GM12878 (cell line): ENCODE measurements around the gene KLRD1. TPM values are rescaled to one million over a fixed set of nuclear protein-coding genes. Genes with fewer than 3 reads are reported as not detected.

Source experiments
- ATAC-seq: fragments of 200-7000 bp; cut with Tn5 transposase; 3 replicates; pipeline ENCODE4 v1.9.1; 2020; ENCODE audit warnings: mild to moderate bottlenecking, moderate library complexity
- BruUV-seq: library from RNA; stranded (reverse); fragments of 400-500 nt; replicated peaks from 2 replicates; lab custom pipeline; 2021; lab: Mats Ljungman, UMichigan
- CTCF ChIA-PET: fragments of 300-600 bp; sonication (Branson Sonifier 250); formaldehyde crosslinking; extraction: SDS; loops from one replicate; lab custom pipeline; 2021; ENCODE audit warnings: inconsistent platforms; lab: Yijun Ruan, JAX
- POLR2A ChIA-PET: fragments of 350-600 bp; formaldehyde crosslinking; extraction: SDS; loops from one replicate; lab custom pipeline; 2021; ENCODE audit warnings: inconsistent platforms; lab: Charles Lee
- RAD21 ChIA-PET: fragments of 300-600 bp; sonication (Branson Sonifier 250); formaldehyde crosslinking; loops from one replicate; lab custom pipeline; 2023; ENCODE audit warnings: antibody characterized with exemption; ENCODE audit not compliant: unreplicated experiment; lab: Charles Lee
- SMC1A ChIA-PET: fragments of 300-600 bp; sonication (Branson Sonifier 250); formaldehyde crosslinking; loops from one replicate; lab custom pipeline; 2023; ENCODE audit not compliant: unreplicated experiment, uncharacterized antibody; lab: Charles Lee
- DNase-seq: peaks from one replicate; pipeline ENCODE4 v3.0.0-alpha.2; 2011; ENCODE audit warnings: low read depth, low spot score
- FAIRE-seq: peaks from 3 replicates; lab custom pipeline; 2011; peaks lifted over from hg19 to GRCh38; lab: Jason Lieb, UNC
- H2AFZ ChIP-seq: 2 replicates; pipeline ENCODE4 v1.6.0; 2011; ENCODE audit warnings: low read depth, low read length, control low read depth; ENCODE audit not compliant: control insufficient read depth
- H3K27ac ChIP-seq: 2 replicates; pipeline ENCODE4 v1.5.1; 2011; ENCODE audit warnings: control low read depth; ENCODE audit not compliant: control insufficient read depth, insufficient read depth
- H3K27me3 ChIP-seq, 2 experiments: replicated peaks in 1 of 2; 2 replicates each; pipeline versions ENCODE4 v1.6.0 to v1.6.1; 2011; ENCODE audit warnings: low read length in 1 of 2; ENCODE audit not compliant: control insufficient read depth in 2 of 2, insufficient read depth in 2 of 2
- H3K36me3 ChIP-seq, 2 experiments: 2 replicates each; pipeline ENCODE4 v1.5.1; 2011; ENCODE audit warnings: low read length in 1 of 2; ENCODE audit not compliant: control insufficient read depth in 2 of 2, insufficient read depth in 2 of 2
- H3K4me1 ChIP-seq: 2 replicates; pipeline ENCODE4 v1.6.1; 2011; ENCODE audit warnings: mild to moderate bottlenecking, low read length, moderate library complexity, mixed read lengths; ENCODE audit not compliant: control insufficient read depth, insufficient read depth
- H3K4me2 ChIP-seq: 2 replicates; pipeline ENCODE4 v1.6.0; 2011; ENCODE audit warnings: control low read depth; ENCODE audit not compliant: control insufficient read depth, insufficient read depth
- H3K4me3 ChIP-seq: fragments of 200-600 bp; sonication (generic); 2 replicates; pipeline ENCODE4 v1.5.1; 2016
- H3K79me2 ChIP-seq: 2 replicates; pipeline ENCODE4 v1.6.0; 2011; ENCODE audit warnings: low read length; ENCODE audit not compliant: control insufficient read depth, insufficient read depth
- H3K9ac ChIP-seq: 2 replicates; pipeline ENCODE4 v1.8.0; 2011; ENCODE audit warnings: low read length, control low read depth, mixed read lengths; ENCODE audit not compliant: control insufficient read depth, insufficient read depth
- H3K9me3 ChIP-seq: replicated peaks from 3 replicates; pipeline ENCODE4 v1.5.1; 2011; ENCODE audit warnings: mild to moderate bottlenecking, low read length; ENCODE audit not compliant: control insufficient read depth, insufficient read depth
- H4K20me1 ChIP-seq: 2 replicates; pipeline ENCODE4 v1.6.0; 2011; ENCODE audit not compliant: control insufficient read depth, insufficient read depth
- CBX5 ChIP-seq: sonication (generic); IDR thresholded peaks from 2 replicates; pipeline ENCODE4 v1.6.1; 2016; ENCODE audit warnings: low read depth, moderate library complexity, mild to moderate bottlenecking, inconsistent platforms
- CREM ChIP-seq: IDR thresholded peaks from 2 replicates; pipeline ENCODE4 v1.6.1; 2014; ENCODE audit warnings: antibody characterized with exemption, low read depth
- FOXM1 ChIP-seq: IDR thresholded peaks from 2 replicates; pipeline ENCODE4 v1.6.1; 2012; ENCODE audit warnings: low read depth, mild to moderate bottlenecking, inconsistent platforms, low read length, moderate library complexity
- GABPA ChIP-seq: IDR thresholded peaks from 2 replicates; pipeline ENCODE4 v1.6.1; 2014; ENCODE audit warnings: antibody characterized with exemption, low read depth, mild to moderate bottlenecking, inconsistent platforms
- IKZF1 ChIP-seq: fragments of 450-650 bp; conservative IDR thresholded peaks from 2 replicates; pipeline ENCODE4 v1.6.1; 2017; ENCODE audit warnings: antibody characterized with exemption, mild to moderate bottlenecking
- JUND ChIP-seq: IDR thresholded peaks from 2 replicates; pipeline ENCODE4 v1.6.1; 2012; ENCODE audit warnings: low read depth, mild to moderate bottlenecking, low read length, improper control_type of control experiment, moderate library complexity
- NFIC ChIP-seq: IDR thresholded peaks from 2 replicates; pipeline ENCODE4 v1.6.1; 2012; ENCODE audit warnings: low read depth, mild to moderate bottlenecking, inconsistent platforms, low read length, moderate library complexity
- NR2F1 ChIP-seq: fragments of 450-650 bp; conservative IDR thresholded peaks from 2 replicates; pipeline ENCODE4 v1.6.1; 2017; ENCODE audit warnings: mild to moderate bottlenecking
- RAD21 ChIP-seq: IDR thresholded peaks from 2 replicates; pipeline ENCODE4 v1.6.1; 2011; ENCODE audit warnings: mild to moderate bottlenecking, low read depth, low read length, moderate library complexity; ENCODE audit not compliant: insufficient read depth
- SMC3 ChIP-seq: IDR thresholded peaks from 2 replicates; pipeline ENCODE4 v1.6.1; 2011; ENCODE audit warnings: low read length, improper control_type of control experiment, borderline replicate concordance
- SREBF1 ChIP-seq: IDR thresholded peaks from 2 replicates; pipeline ENCODE4 v1.6.1; 2012; ENCODE audit warnings: mild to moderate bottlenecking, low read length
- WRNIP1 ChIP-seq: IDR thresholded peaks from 2 replicates; pipeline ENCODE4 v1.6.1; 2011; ENCODE audit warnings: low read depth, low read length, improper control_type of control experiment, borderline replicate concordance
- ZNF384 ChIP-seq: IDR thresholded peaks from 2 replicates; pipeline ENCODE4 v1.6.1; 2012; ENCODE audit warnings: low read depth, mild to moderate bottlenecking, low read length, improper control_type of control experiment, borderline replicate concordance
- in situ Hi-C: fragments of 300-500 bp; cut with MboI; formaldehyde crosslinking; loops from 9 replicates; pipeline ENCODE4 v1.14.3; 2018; ENCODE audit warnings: mixed read lengths
- intact Hi-C: fragments of 100-400 bp; cut with micrococcal nuclease; formaldehyde crosslinking; loops from one replicate; pipeline ENCODE4 v1.14.2; 2022; ENCODE audit not compliant: unreplicated experiment
- polyA plus RNA-seq, 11 experiments: library from polyadenylated mRNA; depleted of rRNA in 4 of 11; unstranded in 6 of 11; stranded (reverse) in 5 of 11; fragments of >200 nt; fragmentation: Nextera tagmentation in 4 of 11; fragmentation: Illumina TruSeq in 1 of 11; extraction: Ambion mirVana in 4 of 11; extraction: Trizol in 1 of 11; gene quantifications; 1 replicate in 1 of 11; 2 replicates in 10 of 11; pipeline versions ENCODE4 v1.2.1 to v1.2.3, GENCODE V29; 2011 to 2016; ENCODE audit warnings: inconsistent platforms in 2 of 11, missing spikeins in 2 of 11, low read depth in 1 of 11
- total RNA-seq, 4 experiments: library from RNA; depleted of rRNA in 3 of 4; stranded (reverse); fragments of >200 nt in 3 of 4; fragmentation: Illumina TruSeq in 1 of 4; extraction: Trizol in 1 of 4; gene quantifications; 2 replicates each; pipeline versions ENCODE4 v1.2.1 to v1.2.3, GENCODE V29; 2013 to 2021
- TF ChIP-seq, protein P1 (sequence below): fragments of 450-650 bp; IDR thresholded peaks from 2 replicates; pipeline ENCODE4 v1.6.1; 2017; ENCODE audit warnings: borderline replicate concordance
- TF ChIP-seq, protein P2 (sequence below), 3 experiments: IDR thresholded peaks in 2 of 3; conservative IDR thresholded peaks in 1 of 3; 2 replicates each; pipeline ENCODE4 v1.5.1; 2011; ENCODE audit warnings: low read depth in 3 of 3, low read length in 3 of 3, mild to moderate bottlenecking in 3 of 3, control low read depth in 2 of 3, moderate library complexity in 2 of 3, inconsistent platforms in 1 of 3, mixed read lengths in 1 of 3; ENCODE audit not compliant: control insufficient read depth in 2 of 3, insufficient read depth in 1 of 3; ENCODE audit errors: extremely low read depth in 1 of 3
- TF ChIP-seq, protein P3 (sequence below): IDR thresholded peaks from 2 replicates; pipeline ENCODE4 v1.6.1; 2011; ENCODE audit warnings: low read depth, mild to moderate bottlenecking, low read length, moderate library complexity, borderline replicate concordance; ENCODE audit errors: extremely low read depth
- TF ChIP-seq, protein P4 (sequence below): fragments of 450-650 bp; IDR thresholded peaks from 2 replicates; pipeline ENCODE4 v1.6.1; 2017; ENCODE audit warnings: mild to moderate bottlenecking

The KLRD1 gene
- total and polyA plus RNA-seq, 10 of the 15 experiments (the other 5 are each of a cell fraction or from before 2014, with no cell fraction given), result under 0.01 to 0.50 (median 0.13) TPM; not detected in 4

DNA sequence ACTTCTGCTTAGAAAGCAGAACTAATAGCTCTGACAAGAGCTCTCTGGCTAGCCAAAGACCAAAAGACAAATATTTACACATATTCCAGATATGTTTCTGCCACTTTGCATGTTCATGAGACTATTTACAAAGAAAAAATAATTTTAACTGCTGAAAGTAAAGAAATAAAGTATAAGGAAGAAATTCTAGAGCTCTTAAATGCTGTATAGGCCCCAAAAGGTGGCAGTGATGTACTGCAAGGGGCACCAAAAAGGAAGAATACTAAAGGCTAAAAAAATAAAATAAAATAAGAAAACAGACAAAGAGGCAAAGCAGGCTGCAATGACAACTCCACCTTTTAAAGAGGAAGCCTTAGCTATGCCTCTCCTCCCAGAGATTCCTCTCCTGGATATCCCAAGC is 59.2 kb downstream of the KLRD1 start:
- ChIA-PET SMC1A (interaction anchor here (0.6 to 6.5 kb wide), 17 partner anchors 9 to 1179 kb away, joined by 3 to 67 read pairs (median 4); partner anchors contain the start of gene KLRC4), POLR2A (interaction anchor here (1.0 to 4.1 kb wide), 4 partner anchors 24 to 45 kb away, joined by 3 to 20 read pairs (median 3); no protein-coding TSS in a partner anchor), CTCF (interaction anchor here (0.8 to 4.0 kb wide), 19 partner anchors 20 to 569 kb away, joined by 3 to 35 read pairs (median 4); partner anchors contain the start of gene EIF2S3B), RAD21 (interaction anchor here (1.0 to 6.0 kb wide), 15 partner anchors 19 to 383 kb away, joined by 3 to 75 read pairs (median 6); partner anchors contain the start of gene KLRC4)
- Histone ChIP-seq H3K36me3 (no peaks in the 10 kb centered on the region; a peak in 1 of 4 replicates), H3K4me2 (no peak overlapping the region), H2AFZ (no peak overlapping the region), H3K4me1 (peaks cover 18% of the 10 kb centered on the region), H3K4me3 (no peak overlapping the region), H3K27ac (no peak overlapping the region), H4K20me1 (no peaks in the 10 kb centered on the region), H3K79me2 (no peaks in the 10 kb centered on the region), H3K27me3 (no peaks in the 10 kb centered on the region)
- intact Hi-C loops, result no loop called here
- no TSS peak for BruUV-seq
- FAIRE-seq (no peak), ATAC-seq (no peak), DNase-seq (no peak)
- TF ChIP-seq, protein P1, sequence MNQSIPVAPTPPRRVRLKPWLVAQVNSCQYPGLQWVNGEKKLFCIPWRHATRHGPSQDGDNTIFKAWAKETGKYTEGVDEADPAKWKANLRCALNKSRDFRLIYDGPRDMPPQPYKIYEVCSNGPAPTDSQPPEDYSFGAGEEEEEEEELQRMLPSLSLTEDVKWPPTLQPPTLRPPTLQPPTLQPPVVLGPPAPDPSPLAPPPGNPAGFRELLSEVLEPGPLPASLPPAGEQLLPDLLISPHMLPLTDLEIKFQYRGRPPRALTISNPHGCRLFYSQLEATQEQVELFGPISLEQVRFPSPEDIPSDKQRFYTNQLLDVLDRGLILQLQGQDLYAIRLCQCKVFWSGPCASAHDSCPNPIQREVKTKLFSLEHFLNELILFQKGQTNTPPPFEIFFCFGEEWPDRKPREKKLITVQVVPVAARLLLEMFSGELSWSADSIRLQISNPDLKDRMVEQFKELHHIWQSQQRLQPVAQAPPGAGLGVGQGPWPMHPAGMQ, result no peak
- TF ChIP-seq FOXM1 (peak; percentile 21; the same call in 1 of the 2 replicates), NFIC (no peak), SREBF1 (no peak), GABPA (no peak), IKZF1 (no peak), CBX5 (0 out of 2 replicates have a peak, but pooled peaks have one; percentile 35), WRNIP1 (no peak), CREM (no peak), RAD21 (peak; percentile 89), NR2F1 (no peak), SMC3 (peak; percentile 20; the same call in 1 of the 2 replicates), JUND (no peak), ZNF384 (no peak)
- TF ChIP-seq, protein P2, sequence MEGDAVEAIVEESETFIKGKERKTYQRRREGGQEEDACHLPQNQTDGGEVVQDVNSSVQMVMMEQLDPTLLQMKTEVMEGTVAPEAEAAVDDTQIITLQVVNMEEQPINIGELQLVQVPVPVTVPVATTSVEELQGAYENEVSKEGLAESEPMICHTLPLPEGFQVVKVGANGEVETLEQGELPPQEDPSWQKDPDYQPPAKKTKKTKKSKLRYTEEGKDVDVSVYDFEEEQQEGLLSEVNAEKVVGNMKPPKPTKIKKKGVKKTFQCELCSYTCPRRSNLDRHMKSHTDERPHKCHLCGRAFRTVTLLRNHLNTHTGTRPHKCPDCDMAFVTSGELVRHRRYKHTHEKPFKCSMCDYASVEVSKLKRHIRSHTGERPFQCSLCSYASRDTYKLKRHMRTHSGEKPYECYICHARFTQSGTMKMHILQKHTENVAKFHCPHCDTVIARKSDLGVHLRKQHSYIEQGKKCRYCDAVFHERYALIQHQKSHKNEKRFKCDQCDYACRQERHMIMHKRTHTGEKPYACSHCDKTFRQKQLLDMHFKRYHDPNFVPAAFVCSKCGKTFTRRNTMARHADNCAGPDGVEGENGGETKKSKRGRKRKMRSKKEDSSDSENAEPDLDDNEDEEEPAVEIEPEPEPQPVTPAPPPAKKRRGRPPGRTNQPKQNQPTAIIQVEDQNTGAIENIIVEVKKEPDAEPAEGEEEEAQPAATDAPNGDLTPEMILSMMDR (IDR thresholded peaks at IDR 0.05 in 2 of 3, conservative IDR thresholded peaks at IDR 0.05 in 1 of 3; ENCODE audit: control insufficient read depth in 2 of 3, extremely low read depth in 1 of 3, insufficient read depth in 1 of 3, low read depth in 3 of 3, low read length in 3 of 3), result peak in 2 of 3 experiments; percentile 19 to 25; a peak in 3 of 6 replicates
- TF ChIP-seq, protein P3, sequence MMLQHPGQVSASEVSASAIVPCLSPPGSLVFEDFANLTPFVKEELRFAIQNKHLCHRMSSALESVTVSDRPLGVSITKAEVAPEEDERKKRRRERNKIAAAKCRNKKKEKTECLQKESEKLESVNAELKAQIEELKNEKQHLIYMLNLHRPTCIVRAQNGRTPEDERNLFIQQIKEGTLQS, result no peak
- TF ChIP-seq, protein P4, sequence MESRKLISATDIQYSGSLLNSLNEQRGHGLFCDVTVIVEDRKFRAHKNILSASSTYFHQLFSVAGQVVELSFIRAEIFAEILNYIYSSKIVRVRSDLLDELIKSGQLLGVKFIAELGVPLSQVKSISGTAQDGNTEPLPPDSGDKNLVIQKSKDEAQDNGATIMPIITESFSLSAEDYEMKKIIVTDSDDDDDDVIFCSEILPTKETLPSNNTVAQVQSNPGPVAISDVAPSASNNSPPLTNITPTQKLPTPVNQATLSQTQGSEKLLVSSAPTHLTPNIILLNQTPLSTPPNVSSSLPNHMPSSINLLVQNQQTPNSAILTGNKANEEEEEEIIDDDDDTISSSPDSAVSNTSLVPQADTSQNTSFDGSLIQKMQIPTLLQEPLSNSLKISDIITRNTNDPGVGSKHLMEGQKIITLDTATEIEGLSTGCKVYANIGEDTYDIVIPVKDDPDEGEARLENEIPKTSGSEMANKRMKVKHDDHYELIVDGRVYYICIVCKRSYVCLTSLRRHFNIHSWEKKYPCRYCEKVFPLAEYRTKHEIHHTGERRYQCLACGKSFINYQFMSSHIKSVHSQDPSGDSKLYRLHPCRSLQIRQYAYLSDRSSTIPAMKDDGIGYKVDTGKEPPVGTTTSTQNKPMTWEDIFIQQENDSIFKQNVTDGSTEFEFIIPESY, result no peak
- TF ChIP-seq, all 136 proteins: peak for 5
- peaks cover 6% of the 10 kb centered on the region; the same call in 2 of the 3 replicates for H3K9me3 ChIP-seq
- H3K9ac ChIP-seq, result no peak overlapping the region
- in situ Hi-C loops, result no loop called here
